Naive thymus-derived CD8-positive, alpha-beta T cell (primary cell): ENCODE data around the gene GPRC5C. TPM values are rescaled to one million over a fixed set of nuclear protein-coding genes. Genes with fewer than 3 reads are reported as not detected.

Experiments
- ATAC-seq, 2 donors: fragments of 150-1000 bp; cut with Tn5 transposase in 1 of 2; sonication (Bioruptor Pico), chemical (Tn5 transposase) in 1 of 2; 1 replicate in 1 of 2; 2 replicates in 1 of 2; pipeline ENCODE4 v1.10.0; 2021; ENCODE audit warnings: mild to moderate bottlenecking in 2 of 2, moderate library complexity in 2 of 2
- POLR2A ChIA-PET: fragments of 350-600 bp; sonication (Branson Sonifier 250); formaldehyde crosslinking; loops from one replicate; lab custom pipeline; 2021; ENCODE audit warnings: antibody characterized with exemption; lab: Charles Lee
- DNase-seq, 10 donors: peaks; one replicate each; pipeline versions ENCODE4 v3.0.0 to v3.0.0-alpha.2; 2020 to 2022
- H3K27ac Mint-ChIP-seq, 10 donors: one replicate each; pipeline ENCODE4 v1.8.0; 2020 to 2022; ENCODE audit warnings: mild to moderate bottlenecking in 10 of 10, mixed read lengths in 10 of 10, moderate library complexity in 4 of 10, inconsistent platforms in 1 of 10
- H3K27me3 Mint-ChIP-seq, 5 donors: one replicate each; pipeline ENCODE4 v1.8.0; 2021 to 2022; ENCODE audit warnings: mixed read lengths in 5 of 5
- H3K36me3 Mint-ChIP-seq, 3 donors: one replicate each; pipeline ENCODE4 v1.8.0; 2020 to 2022; ENCODE audit warnings: mixed read lengths in 3 of 3, mild to moderate bottlenecking in 2 of 3, inconsistent platforms in 1 of 3
- H3K4me1 Mint-ChIP-seq, 4 donors: one replicate each; pipeline ENCODE4 v1.8.0; 2021 to 2022; ENCODE audit warnings: mixed read lengths in 4 of 4
- H3K4me3 Mint-ChIP-seq, 10 donors: one replicate each; pipeline ENCODE4 v1.8.0; 2020 to 2022; ENCODE audit warnings: mild to moderate bottlenecking in 10 of 10, mixed read lengths in 10 of 10, moderate library complexity in 6 of 10, inconsistent platforms in 1 of 10
- H3K9me3 Mint-ChIP-seq, 9 donors: one replicate each; pipeline ENCODE4 v1.8.0; 2020 to 2022; ENCODE audit warnings: mixed read lengths in 9 of 9, mild to moderate bottlenecking in 3 of 9, inconsistent platforms in 1 of 9, moderate library complexity in 1 of 9
- polyA plus RNA-seq, 3 donors: library from polyadenylated mRNA; unstranded; fragments of 300-500 nt; fragmentation: Illumina TruSeq; gene quantifications; one replicate each; pipeline ENCODE4 v1.2.3, GENCODE V29; 2021
- total RNA-seq, 8 experiments: library from RNA in 2 of 8; stranded (reverse) in 2 of 8; gene quantifications; one replicate each; pipeline ENCODE4 v1.2.3 and lab custom pipeline; 2021 to 2026

Gene GPRC5C
- total and polyA plus RNA-seq, 5 experiments from 2014 or later, result 0.09 TPM; not detected in 4

DNA sequence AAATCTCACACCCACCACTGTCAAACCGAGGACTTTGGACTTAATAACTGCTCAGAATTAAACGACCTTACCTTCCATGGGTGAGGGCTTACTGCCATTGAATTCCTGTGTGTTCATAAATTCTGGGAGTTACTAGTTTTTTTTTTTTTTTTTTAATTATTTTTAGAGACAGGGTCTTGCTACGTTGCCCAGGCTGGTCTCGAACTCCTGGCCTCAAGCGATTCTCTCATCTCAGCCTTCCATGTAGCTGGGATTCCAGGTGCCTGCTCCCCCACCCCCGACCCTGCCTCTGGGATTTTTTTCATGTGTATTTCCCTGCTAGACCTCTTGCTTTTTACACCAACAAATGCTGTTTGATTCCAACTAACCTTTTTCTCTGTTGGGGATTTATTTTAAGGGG lies 19.7 kb downstream of the GPRC5C start:
- peaks cover 0 to 24% (median 8%) of the 10 kb centered on the region in 4 donors for H3K4me1 Mint-ChIP-seq
- no peak overlapping the region for H3K27ac Mint-ChIP-seq
- POLR2A ChIA-PET, result no interaction called here
- ATAC-seq (no peak), DNase-seq (peak in 1 of 10 donors; percentile 16)
- no peaks in the 10 kb centered on the region for H3K9me3 Mint-ChIP-seq
- H3K4me3 Mint-ChIP-seq, result no peak overlapping the region
- H3K36me3 Mint-ChIP-seq, result no peaks in the 10 kb centered on the region
- peaks cover 0 to 5% (median 0%) of the 10 kb centered on the region in 5 donors for H3K27me3 Mint-ChIP-seq

DNA sequence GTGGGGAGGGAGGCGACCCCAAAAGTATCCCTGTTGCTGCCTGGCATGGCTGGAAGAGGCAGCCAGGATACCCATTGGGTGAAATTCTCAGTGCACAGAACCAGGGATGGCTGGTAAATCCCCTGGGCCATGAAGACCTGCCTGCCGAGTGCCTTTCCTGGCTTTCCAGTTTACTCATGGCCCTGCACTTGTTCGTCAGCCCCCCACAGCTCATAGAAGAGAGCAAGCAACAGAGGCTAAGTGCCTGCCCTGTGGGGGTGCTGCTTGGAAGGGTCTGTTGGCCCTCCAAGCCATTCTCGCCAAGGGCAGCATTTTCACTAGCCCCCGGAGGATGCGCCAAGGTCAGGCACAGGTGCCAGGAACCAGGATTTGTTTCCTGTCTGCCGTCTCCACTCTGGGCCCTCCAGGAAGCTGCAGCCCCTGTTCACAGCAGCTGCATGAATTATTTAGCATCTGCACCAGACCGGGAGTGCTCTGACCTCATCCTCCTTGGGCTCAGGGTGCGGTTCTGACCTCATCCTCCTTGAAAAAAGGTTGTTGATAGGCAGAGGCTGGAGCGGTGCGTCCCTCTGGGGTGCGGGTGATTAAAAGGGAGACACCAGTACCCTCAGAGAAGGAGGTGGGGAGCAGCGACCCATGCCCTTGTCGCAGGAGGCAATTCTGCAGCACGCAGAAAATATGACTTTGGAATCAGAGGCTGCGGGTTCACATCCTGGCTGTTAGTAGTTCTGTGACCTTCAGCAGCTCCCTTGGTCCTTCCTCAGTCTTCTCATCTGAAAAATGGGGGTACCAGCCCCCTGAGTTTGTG lies 20.3 kb downstream of the GPRC5C start:
- POLR2A ChIA-PET, result no interaction called here
- DNase-seq, result peak in 1 of 10 donors; percentile 38
- Mint-ChIP-seq H3K27me3 (peaks cover 0 to 5% (median 0%) of the 10 kb centered on the region in 5 donors), H3K4me1 (peaks cover 0 to 27% (median 12%) of the 10 kb centered on the region in 4 donors), H3K4me3 (peak overlapping the region in 9 of 10 donors; percentile 31 to 72 (median 56)), H3K27ac (peak overlapping the region in 6 of 10 donors; percentile 19 to 64 (median 40)), H3K36me3 (no peaks in the 10 kb centered on the region), H3K9me3 (no peaks in the 10 kb centered on the region)
- ATAC-seq, result no peak

DNA sequence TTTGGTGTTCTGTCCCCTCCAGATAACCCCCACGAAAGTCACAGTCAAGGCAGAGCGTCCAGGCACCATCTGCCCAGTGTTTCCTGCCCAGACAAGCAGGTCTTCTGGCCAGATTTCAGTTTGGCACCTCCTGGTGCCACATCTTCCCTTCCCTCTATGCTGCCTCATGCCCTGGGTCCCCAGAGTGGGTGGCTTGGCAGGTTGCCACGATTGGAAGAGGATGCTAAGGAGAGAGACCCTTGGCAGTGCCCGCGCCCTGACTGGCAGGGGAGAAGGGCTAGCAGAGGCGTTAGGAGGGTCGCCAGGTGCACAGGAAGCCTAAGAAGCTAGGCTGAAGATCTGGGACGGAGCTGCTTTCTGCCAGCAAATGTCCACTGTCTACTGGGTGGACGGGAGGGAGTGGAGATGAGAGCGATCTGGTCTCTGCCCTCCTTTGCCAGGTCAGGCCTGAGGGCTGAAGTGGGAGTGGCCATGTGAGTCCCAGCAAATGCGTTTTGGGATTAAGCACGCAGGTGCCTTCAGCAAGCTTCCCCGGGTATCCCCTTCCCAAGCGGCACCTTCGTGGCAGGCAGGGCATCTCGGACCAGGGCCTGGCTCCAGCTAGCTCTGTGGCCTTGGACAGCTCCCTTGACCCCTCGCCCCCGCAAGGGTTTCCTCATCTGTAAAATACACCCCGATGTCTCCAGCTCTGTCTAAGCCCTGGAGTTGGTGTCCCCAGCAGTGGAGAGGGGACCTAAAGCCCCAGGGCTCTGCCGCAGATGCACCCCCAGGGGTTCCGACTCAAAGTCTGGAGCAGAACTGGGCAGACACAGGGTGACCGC lies 21.2 kb downstream of the GPRC5C start:
- Mint-ChIP-seq H3K36me3 (no peaks in the 10 kb centered on the region), H3K9me3 (no peaks in the 10 kb centered on the region), H3K4me3 (peak overlapping the region in 9 of 10 donors; percentile 50 to 72 (median 64)), H3K27me3 (peaks cover 0 to 5% (median 0%) of the 10 kb centered on the region in 5 donors), H3K27ac (peak overlapping the region in 5 of 10 donors; percentile 14 to 64 (median 32)), H3K4me1 (peaks cover 3 to 33% (median 18%) of the 10 kb centered on the region in 4 donors)
- DNase-seq (peak in 1 of 10 donors; percentile 57), ATAC-seq (no peak)
- POLR2A ChIA-PET, result no interaction called here

DNA sequence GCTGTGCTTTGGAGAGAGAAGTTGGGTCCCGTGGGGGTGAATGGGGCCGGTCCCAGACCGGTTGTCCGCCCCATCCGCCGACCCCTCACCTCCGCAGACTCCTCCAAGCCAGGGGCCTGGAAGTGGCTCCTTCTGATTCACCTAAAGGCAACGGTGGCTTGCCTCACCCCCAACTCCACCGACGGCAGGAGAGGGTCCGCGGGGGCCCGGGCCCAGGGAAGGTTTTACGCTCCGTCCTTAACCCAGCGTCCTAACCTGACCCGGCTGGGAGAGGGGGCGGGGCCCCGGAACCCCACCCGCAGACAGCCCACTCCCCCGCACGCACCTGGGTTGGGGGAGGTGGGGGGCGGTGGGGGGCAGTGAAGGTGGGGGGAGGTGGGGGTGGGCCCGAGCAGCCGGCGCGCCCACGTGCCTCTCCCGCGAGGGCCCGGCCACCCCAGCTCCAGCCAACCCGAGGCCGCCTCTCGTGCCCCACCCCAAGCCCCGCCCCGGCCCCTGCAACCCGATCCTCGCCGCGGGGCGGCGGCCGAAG lies 21.8 kb downstream of the GPRC5C start:
- POLR2A ChIA-PET, result no interaction called here
- peak overlapping the region in 7 of 10 donors; percentile 24 to 60 (median 50) for H3K4me3 Mint-ChIP-seq
- ATAC-seq (peak; percentile 91 to 97), DNase-seq (peak in 5 of 10 donors; percentile 49 to 84 (median 63))
- H3K27ac Mint-ChIP-seq, result no peak overlapping the region
- no peaks in the 10 kb centered on the region for H3K9me3 Mint-ChIP-seq
- H3K4me1 Mint-ChIP-seq, result peaks cover 3 to 39% (median 21%) of the 10 kb centered on the region in 4 donors
- H3K27me3 Mint-ChIP-seq, result peaks cover 0 to 5% (median 0%) of the 10 kb centered on the region in 5 donors
- no peaks in the 10 kb centered on the region for H3K36me3 Mint-ChIP-seq

DNA sequence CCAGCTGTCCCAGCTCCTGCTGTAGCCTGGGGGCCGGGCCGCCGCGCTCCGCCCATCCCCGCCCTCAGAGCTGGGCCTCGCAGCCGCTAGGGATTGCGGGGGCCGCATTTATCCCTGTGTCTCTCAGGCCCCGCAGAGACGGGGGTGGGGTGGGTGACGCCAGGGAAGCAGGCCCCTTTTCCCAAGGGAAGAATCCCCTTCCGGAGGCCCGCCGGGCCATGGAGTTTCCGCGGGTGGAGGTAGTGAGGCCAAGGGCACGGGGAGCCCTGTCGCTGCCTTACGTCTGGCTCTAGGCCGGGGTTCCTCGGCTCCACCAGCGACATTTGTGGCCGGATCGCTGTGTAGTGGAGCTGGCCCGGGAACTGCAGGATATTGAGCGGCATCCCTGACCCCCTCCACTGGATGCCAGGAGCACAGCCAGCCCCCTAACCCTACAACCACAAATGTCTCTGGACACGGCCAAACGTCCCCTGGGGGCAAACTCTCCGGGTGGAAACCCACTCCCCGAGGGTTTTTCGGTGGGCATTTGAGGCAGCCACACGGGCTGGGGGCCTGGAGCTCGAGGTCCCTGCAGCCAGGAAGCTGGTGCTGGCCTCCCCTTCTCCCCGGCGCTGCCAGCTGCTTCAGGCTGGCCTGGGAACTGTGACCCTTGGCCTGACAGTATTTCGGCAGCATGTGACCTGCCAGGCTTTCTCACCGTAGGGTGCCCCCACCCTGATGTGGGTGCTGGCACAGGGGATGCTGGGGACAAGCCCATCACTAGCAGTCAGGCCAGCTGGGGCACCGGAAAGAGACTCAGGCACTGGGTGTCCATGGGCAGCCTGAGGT lies 22.5 kb downstream of the GPRC5C start:
- Mint-ChIP-seq H3K9me3 (no peaks in the 10 kb centered on the region), H3K27me3 (peaks cover 0 to 5% (median 0%) of the 10 kb centered on the region in 5 donors), H3K4me3 (peak overlapping the region; percentile 24 to 65 (median 47)), H3K27ac (peak overlapping the region in 1 of 10 donors; percentile 11), H3K36me3 (no peaks in the 10 kb centered on the region), H3K4me1 (peaks cover 3 to 42% (median 24%) of the 10 kb centered on the region in 4 donors)
- DNase-seq (peak in 5 of 10 donors; percentile 45 to 59 (median 54)), ATAC-seq (peak; percentile 29 to 35)
- POLR2A ChIA-PET, result interaction anchor here (1.0 to 1.2 kb wide), 2 partner anchors 16 to 25 kb away, joined by 3 read pairs; no protein-coding TSS in a partner anchor

DNA sequence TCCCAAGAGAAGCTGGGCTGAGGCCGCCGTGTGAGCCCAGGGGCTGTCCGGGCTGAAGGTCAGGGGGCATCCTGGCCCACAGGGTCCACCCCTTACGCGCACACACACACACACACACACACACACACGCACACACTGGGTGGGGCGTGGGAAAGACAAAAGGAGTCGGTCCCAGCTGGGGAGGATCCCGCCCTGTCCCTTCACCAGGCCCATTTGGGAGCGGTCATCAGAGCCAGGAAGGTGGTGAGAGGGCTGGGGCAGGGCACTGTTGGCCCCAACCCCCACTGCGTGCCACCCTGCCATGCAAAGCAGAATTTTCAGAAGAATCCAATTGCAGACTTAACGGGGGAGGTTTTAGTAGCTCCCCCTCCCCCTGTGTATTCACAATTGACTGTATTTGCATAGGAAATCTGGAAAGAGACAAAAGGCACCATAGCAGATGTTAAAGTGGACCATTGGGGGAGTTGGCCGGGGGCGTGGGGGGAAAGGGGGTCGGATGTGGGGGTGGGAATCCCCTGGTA lies 23.2 kb downstream of the GPRC5C start:
- Mint-ChIP-seq H3K36me3 (no peaks in the 10 kb centered on the region), H3K4me3 (peak overlapping the region in 4 of 10 donors; percentile 54 to 65 (median 54)), H3K9me3 (no peaks in the 10 kb centered on the region), H3K27ac (peak overlapping the region in 2 of 10 donors; percentile 11 to 65), H3K4me1 (peaks cover 4 to 44% (median 26%) of the 10 kb centered on the region in 4 donors), H3K27me3 (peaks cover 0 to 5% (median 0%) of the 10 kb centered on the region in 5 donors)
- DNase-seq (peak in 1 of 10 donors; percentile 49), ATAC-seq (no peak)
- POLR2A ChIA-PET, result interaction anchor here (1.0 to 1.2 kb wide), 2 partner anchors 15 to 25 kb away, joined by 3 read pairs; no protein-coding TSS in a partner anchor

DNA sequence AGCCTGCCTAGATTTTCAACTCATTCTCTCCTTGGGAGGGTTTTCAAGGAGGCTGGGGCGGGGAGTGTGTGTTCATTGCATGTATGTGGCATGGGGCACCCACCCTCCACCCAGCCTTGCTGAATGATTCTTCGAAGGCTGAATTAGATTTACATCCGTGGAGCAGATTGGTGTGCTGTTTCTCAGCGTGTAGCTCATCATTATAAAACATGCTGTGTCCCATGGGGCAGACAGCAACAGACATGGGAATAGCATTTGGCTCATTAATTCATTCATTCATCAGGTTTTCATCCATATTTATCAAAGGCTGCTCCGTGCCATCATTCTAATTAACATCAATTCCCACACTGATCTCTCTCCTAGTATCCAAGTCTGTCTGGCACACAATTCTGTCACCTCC lies 23.9 kb downstream of the GPRC5C start:
- Mint-ChIP-seq H3K4me1 (peaks cover 6 to 49% (median 28%) of the 10 kb centered on the region in 4 donors), H3K36me3 (no peaks in the 10 kb centered on the region), H3K9me3 (no peaks in the 10 kb centered on the region), H3K27ac (peak overlapping the region in 1 of 10 donors; percentile 23), H3K27me3 (peaks cover 0 to 5% (median 0%) of the 10 kb centered on the region in 5 donors), H3K4me3 (peak overlapping the region in 6 of 10 donors; percentile 20 to 52 (median 40))
- ATAC-seq (no peak), DNase-seq (peak in 1 of 10 donors; percentile 32)
- POLR2A ChIA-PET, result interaction anchor here (1.2 kb wide), 1 partner anchor 14 kb away, joined by 3 read pairs; no protein-coding TSS in a partner anchor

DNA sequence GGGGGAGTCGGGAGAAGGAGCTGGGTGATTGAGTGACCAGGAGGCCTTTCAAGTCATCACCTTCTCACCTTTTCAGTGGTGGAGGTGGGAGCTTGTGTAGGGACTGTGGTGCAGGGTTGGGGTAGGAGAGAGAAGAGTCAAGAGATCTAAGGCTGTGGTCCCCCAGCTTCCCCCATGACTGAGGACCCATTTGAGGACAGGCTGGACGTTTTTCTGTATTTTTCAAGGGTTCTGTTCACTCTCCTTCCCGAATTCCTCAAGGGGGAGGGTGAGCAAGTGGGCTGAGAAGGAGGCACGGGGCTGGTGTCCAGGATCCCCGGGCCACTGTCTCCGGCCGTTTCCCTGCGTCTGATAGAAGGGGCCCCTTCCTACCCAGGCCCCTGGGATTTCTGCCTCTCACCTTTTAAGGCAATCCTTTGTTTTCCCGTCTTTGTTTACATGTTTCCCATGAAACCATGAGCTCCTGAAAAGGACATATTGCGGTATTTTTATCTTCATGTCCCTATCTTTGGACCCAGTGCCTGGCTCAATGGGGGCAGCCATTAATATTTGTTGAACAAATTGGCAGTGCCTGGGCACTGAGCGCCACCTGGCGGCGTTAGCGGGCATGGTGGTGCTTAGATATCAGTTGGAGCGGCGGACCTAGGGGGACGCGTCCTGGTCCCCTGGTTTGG lies 25.4 kb downstream of the GPRC5C start:
- DNase-seq (peak; percentile 28 to 79 (median 62)), ATAC-seq (peak; percentile 35 to 41)
- peak overlapping the region in 3 of 10 donors; percentile 34 to 78 (median 52) for H3K27ac Mint-ChIP-seq
- peaks cover 0 to 5% (median 0%) of the 10 kb centered on the region in 5 donors for H3K27me3 Mint-ChIP-seq
- H3K36me3 Mint-ChIP-seq, result no peaks in the 10 kb centered on the region
- POLR2A ChIA-PET, result interaction anchor here (1.1 to 1.4 kb wide), 2 partner anchors 35 to 78 kb away, joined by 3 to 4 read pairs; no protein-coding TSS in a partner anchor
- peak overlapping the region in 3 of 10 donors; percentile 3 to 23 (median 17) for H3K4me3 Mint-ChIP-seq
- peaks cover 6 to 47% (median 35%) of the 10 kb centered on the region in 4 donors for H3K4me1 Mint-ChIP-seq
- no peaks in the 10 kb centered on the region for H3K9me3 Mint-ChIP-seq

DNA sequence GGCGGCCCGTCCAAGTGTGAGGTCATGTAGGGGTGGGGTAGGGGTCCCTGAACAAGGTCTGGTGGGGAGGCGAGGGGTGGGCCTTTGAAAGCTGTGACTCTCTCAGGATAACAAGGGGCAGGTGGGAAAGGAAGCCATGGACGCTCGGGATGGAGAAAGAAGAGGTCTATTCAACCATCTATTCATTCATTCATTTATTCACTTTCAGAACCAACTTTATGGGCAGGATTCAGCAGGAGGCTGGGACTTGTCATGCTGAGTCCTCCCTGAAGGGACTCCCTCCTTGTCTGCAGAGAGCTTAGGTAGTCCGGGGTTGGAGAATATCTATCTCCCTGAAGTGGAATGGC lies 25.9 kb downstream of the GPRC5C start:
- POLR2A ChIA-PET, result interaction anchor here (1.1 to 1.4 kb wide), 2 partner anchors 34 to 78 kb away, joined by 3 to 4 read pairs; no protein-coding TSS in a partner anchor
- no peaks in the 10 kb centered on the region for H3K36me3 Mint-ChIP-seq
- no peak for DNase-seq
- peak overlapping the region in 3 of 10 donors; percentile 3 to 23 (median 17) for H3K4me3 Mint-ChIP-seq
- H3K27ac Mint-ChIP-seq, result peak overlapping the region in 2 of 10 donors; percentile 34 to 52
- peaks cover 0 to 3% (median 0%) of the 10 kb centered on the region in 5 donors for H3K27me3 Mint-ChIP-seq
- no peak for ATAC-seq
- H3K4me1 Mint-ChIP-seq, result peaks cover 6 to 42% (median 33%) of the 10 kb centered on the region in 4 donors
- no peaks in the 10 kb centered on the region for H3K9me3 Mint-ChIP-seq

DNA sequence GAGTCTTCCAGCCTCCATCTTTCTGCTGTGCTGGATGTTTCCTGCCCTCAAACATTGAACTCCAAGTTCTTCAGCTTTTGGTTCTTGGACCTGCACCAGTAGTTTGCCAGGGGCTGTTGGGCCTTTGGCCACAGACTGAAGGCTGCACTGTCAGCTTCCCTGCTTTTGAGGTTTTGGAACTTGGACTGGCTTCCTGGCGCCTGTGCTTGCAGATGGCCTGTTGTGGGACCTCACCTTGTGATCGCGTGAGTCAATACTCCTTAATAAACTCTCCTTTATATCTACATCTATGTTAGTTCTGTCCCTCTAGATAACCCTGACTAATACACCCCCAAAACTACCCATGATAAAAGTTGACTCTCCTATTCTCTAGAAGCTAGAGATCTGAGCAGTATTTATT lies 26.9 kb downstream of the GPRC5C start:
- H3K4me1 Mint-ChIP-seq, result peaks cover 14 to 37% (median 36%) of the 10 kb centered on the region in 4 donors
- H3K27me3 Mint-ChIP-seq, result no peaks in the 10 kb centered on the region
- DNase-seq, result peak in 1 of 10 donors; percentile 28
- no peak for ATAC-seq
- no peaks in the 10 kb centered on the region for H3K36me3 Mint-ChIP-seq
- POLR2A ChIA-PET, result no interaction called here
- H3K4me3 Mint-ChIP-seq, result no peak overlapping the region
- no peaks in the 10 kb centered on the region for H3K9me3 Mint-ChIP-seq
- H3K27ac Mint-ChIP-seq, result peak overlapping the region in 2 of 10 donors; percentile 2 to 14
